Astrocyte of the cerebellum (primary cell): ENCODE results near the gene PAQR9.

Experiments
- DNase-seq: peaks from one replicate; pipeline ENCODE4 v3.0.0-alpha.2; 2011; ENCODE audit warnings: low read depth
- H3K4me3 ChIP-seq: 2 replicates; pipeline ENCODE4 v1.5.1; 2011; ENCODE audit warnings: mild to moderate bottlenecking, low read depth, low read length, moderate library complexity
- in situ Hi-C: cut with HindIII; loops from 2 replicates; pipeline ENCODE4 v1.10.0; 2017; ENCODE audit warnings: low sequenced_read_pairs
- TF ChIP-seq, protein P1 (sequence below): IDR thresholded peaks from 2 replicates; pipeline ENCODE4 v1.5.1; 2012; ENCODE audit warnings: low read length, low read depth, moderate library complexity, mild to moderate bottlenecking; ENCODE audit errors: missing control alignments

The PAQR9 gene

GRCh38 chr3:142963516-142964448 lies at the start of gene PAQR9:
TSS of gene PAQR9 (minus strand) at chr3:142963674. CDS start at chr3:142963336, 338 bp downstream.
- H3K4me3 ChIP-seq, result peak within 1 kb of the TSS; percentile 63
- DNase-seq, result no peak
- in situ Hi-C loops, result no loop called here
- TF ChIP-seq, protein P1, sequence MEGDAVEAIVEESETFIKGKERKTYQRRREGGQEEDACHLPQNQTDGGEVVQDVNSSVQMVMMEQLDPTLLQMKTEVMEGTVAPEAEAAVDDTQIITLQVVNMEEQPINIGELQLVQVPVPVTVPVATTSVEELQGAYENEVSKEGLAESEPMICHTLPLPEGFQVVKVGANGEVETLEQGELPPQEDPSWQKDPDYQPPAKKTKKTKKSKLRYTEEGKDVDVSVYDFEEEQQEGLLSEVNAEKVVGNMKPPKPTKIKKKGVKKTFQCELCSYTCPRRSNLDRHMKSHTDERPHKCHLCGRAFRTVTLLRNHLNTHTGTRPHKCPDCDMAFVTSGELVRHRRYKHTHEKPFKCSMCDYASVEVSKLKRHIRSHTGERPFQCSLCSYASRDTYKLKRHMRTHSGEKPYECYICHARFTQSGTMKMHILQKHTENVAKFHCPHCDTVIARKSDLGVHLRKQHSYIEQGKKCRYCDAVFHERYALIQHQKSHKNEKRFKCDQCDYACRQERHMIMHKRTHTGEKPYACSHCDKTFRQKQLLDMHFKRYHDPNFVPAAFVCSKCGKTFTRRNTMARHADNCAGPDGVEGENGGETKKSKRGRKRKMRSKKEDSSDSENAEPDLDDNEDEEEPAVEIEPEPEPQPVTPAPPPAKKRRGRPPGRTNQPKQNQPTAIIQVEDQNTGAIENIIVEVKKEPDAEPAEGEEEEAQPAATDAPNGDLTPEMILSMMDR, result no peak

GRCh38 chr3:143011705-143012104 lies 48.2 kb upstream of the PAQR9 start:
- no peak for DNase-seq
- in situ Hi-C loops, result loop anchor here (25.0 kb wide), 1 partner anchor 424 kb away; the partner anchor contains the start of genes ATR and PLS1
- no peak overlapping the region for H3K4me3 ChIP-seq
- TF ChIP-seq, protein P1, result no peak

GRCh38 chr3:143010024-143010423 lies 46.5 kb upstream of the PAQR9 start:
- DNase-seq, result no peak
- no peak overlapping the region for H3K4me3 ChIP-seq
- TF ChIP-seq, protein P1, result no peak
- in situ Hi-C loops, result loop anchor here (25.0 kb wide), 1 partner anchor 423 kb away; the partner anchor contains the start of genes ATR and PLS1

GRCh38 chr3:143004823-143005222 lies 41.3 kb upstream of the PAQR9 start:
- in situ Hi-C loops, result loop anchor here (25.0 kb wide), 1 partner anchor 418 kb away; the partner anchor contains the start of genes ATR and PLS1
- no peak overlapping the region for H3K4me3 ChIP-seq
- TF ChIP-seq, protein P1, result no peak
- no peak for DNase-seq

GRCh38 chr3:143002727-143003126 lies 39.3 kb upstream of the PAQR9 start:
- DNase-seq, result no peak
- H3K4me3 ChIP-seq, result peak overlapping the region; percentile 98
- TF ChIP-seq, protein P1, result no peak
- in situ Hi-C loops, result loop anchor here (25.0 kb wide), 1 partner anchor 415 kb away; the partner anchor contains the start of genes ATR and PLS1

DNA sequence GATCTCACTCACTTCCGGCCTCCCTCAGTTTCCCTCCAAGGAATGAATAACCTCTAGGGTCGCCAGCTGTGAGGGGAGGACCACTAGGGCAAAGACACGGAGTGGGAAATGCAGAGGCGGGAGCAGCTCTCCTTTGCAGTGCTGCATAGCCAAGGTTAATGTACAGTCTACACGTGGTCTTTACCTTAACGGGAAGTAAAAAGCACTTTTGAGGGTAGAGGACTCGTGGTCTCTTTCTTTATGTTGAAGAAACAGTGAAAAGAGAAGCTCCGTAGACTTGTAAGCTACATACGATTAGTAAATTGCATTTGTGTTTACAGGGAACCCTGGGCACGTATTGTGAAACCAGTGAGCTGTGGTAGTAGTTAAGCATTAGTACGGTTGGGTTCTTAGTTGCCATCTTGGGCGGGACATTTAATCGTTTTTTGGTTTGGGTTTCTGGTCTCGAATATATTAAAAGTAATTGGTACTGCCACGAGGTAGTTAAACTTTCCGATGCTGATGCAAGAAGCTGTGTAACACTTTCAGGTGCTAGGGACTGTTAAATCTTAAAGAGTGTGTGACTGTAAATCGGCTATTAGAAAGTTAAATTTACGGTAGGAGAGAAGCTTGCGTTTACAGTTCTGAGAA lies 38.7 kb upstream of the PAQR9 start:
- no peak for DNase-seq
- TF ChIP-seq, protein P1, result no peak
- peak overlapping the region; percentile 98 for H3K4me3 ChIP-seq
- in situ Hi-C loops, result loop anchor here (25.0 kb wide), 1 partner anchor 415 kb away; the partner anchor contains the start of genes ATR and PLS1
